NK-92 treated with Interleukin-12 subunit alpha and Interleukin-12 subunit beta, amount 100 ng/mL, for 24 hours (cell line): ENCODE measurements around the gene HNRNPU.

Experiments
- DNase-seq: peaks from one replicate; lab custom pipeline; 2025; lab: John Stamatoyannopoulos, UW

Gene HNRNPU

GRCh38 chr1:244862699-244863490 is 1.4 kb downstream of the HNRNPU start:
- peak; percentile 96 for DNase-seq

- no peak for DNase-seq
Observed at GRCh38 chr1:244862354-244862698, 2.0 kb downstream of the HNRNPU start.

DNA sequence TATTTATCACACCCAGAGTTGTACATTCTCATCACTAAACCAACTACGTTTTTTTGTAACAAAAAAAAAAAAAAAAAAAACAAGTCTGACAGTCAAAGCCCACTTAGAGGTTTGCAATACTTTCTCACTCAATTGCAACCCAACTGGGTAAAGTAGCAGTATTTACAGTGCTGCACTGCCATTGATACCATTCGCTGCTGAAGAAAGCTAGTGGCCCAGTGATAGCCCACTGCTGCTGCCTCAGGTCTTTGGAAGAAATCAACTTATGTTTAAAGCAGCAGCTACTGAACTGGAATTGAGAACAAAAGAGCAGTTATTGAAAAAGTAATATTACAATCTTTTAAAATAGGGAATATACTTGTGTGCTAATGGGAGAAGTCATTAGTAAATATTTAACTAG is 2.7 kb downstream of the HNRNPU start:
- DNase-seq: no peak

- no peak for DNase-seq
Observed at GRCh38 chr1:244860914-244861610, 3.3 kb downstream of the HNRNPU start.

GRCh38 chr1:244860078-244860477 is 4.3 kb downstream of the HNRNPU start:
- DNase-seq: no peak

GRCh38 chr1:244858357-244858756 is 6.0 kb downstream of the HNRNPU start:
- no peak for DNase-seq

- DNase-seq: no peak
Observed at GRCh38 chr1:244857761-244858160, 6.6 kb downstream of the HNRNPU start.

- no peak for DNase-seq
Observed at GRCh38 chr1:244854865-244855578, 9.3 kb downstream of the HNRNPU start.

GRCh38 chr1:244854166-244854565 is 10.2 kb downstream of the HNRNPU start:
- no peak for DNase-seq

- no peak for DNase-seq
Observed at GRCh38 chr1:244852694-244853093, 11.6 kb downstream of the HNRNPU start.

- no peak for DNase-seq
Observed at GRCh38 chr1:244851546-244852231, 12.7 kb downstream of the HNRNPU start.

DNA sequence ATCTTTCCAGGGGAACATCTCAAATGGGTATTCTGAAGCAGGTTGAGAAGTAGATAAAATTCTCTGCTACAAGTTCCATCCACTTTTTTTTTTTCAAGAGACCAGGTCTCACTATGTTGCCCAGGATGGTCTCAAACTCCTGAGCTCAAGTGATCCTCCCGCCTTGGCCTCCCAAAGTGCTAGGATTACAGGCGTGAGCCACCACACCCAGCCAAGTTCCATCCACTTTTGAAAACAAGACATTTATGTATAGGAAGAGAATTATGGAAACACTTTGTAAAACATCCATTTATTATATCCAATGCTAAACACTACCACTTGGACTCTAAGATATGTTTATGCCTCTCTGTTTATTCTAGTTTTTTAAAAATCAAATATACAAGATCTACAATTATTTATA is 13.4 kb downstream of the HNRNPU start:
- DNase-seq: no peak

DNA sequence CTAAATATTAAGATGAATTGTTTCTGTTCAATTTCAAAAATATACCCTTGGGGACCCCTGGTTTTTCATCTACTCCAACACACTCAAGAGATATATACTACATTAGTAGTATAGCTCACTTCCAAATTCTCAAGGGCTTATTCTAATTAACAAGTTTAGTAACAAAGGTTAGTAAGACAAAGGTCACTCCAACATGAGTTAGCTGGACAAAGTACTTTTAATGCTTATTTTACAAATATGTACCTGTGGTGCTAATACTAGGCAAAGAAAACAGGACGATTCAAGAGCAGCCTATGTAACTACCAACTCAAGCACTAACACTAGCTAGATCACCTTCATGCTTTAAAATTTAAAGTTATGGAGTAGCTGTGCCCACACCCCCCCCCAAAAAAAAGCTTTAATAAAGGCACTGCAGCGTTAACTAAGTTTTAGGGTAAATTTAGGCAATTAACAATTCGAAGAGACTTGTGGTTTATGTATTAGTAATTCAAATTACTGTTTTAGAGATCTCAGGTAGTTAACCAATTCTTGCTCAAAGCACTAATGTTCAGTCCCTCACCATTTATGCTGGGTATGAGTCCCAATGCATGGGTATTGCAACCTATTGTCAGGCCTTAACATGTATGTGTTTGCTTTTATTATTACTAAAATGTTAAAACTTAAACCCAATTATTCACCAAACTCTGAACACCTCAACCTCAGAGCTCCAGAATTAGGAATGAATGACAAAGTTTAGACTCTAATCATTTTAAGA is 14.1 kb downstream of the HNRNPU start:
- no peak for DNase-seq

GRCh38 chr1:244849189-244849866 is 15.0 kb downstream of the HNRNPU start:
- DNase-seq: no peak

DNA sequence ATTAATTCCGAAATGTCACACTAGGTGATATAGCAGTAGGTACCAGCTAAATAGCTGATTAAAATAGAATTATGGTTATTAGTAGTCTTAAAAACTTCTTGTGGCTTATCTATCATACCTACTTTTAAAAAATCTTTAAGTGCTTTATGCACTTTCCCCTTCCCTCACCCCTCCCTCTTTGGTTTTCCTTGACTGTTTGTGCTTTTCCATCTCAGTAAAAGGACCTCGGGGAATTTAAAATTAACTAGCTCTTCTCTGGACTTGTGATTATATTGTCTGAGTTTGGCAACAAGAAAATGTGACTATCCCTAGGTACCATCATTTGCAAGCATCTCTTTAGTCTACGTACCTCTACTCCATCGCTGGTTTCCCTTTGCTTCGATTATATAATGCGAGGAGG is 17.7 kb downstream of the HNRNPU start:
- no peak for DNase-seq

- no peak for DNase-seq
Observed at GRCh38 chr1:244844155-244845121, 19.9 kb downstream of the HNRNPU start.

DNA sequence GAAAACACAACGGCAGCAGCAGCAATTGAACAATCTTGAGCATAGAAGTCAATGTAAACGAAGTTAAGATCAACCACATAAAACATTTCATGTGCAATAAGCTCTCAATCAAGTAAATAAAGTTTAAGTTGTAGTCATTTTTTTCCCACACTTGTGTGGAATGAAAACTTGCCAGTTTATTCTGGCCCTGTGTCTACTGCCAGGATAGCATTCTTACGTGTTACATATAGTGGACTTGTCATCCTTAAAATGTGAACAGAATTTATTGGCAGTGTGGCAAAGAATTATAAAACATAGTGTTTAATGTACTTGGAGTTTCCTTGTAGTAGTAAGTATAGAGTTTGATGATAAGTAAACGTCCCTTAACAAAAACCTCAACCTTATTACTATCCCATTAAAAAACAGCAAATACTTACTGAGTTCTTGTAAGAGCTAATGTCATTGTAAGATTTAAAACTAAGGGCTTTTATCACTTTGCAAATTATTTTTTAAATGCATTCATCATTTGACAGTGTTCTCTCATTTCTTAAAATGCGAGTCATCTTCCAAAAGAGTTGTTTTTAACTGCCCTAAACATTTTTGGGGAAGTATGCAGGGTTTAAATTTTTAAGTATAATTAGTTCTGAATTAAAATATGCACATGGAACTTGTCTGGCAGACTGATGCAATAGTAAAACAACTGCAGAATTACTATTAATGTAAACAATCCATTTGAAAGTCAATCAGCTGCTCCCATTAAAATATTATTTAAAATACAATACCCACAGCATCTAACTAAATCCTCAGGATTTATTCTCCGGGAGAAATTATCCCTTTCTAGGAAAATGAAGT is 21.0 kb downstream of the HNRNPU start:
- DNase-seq: no peak

DNA sequence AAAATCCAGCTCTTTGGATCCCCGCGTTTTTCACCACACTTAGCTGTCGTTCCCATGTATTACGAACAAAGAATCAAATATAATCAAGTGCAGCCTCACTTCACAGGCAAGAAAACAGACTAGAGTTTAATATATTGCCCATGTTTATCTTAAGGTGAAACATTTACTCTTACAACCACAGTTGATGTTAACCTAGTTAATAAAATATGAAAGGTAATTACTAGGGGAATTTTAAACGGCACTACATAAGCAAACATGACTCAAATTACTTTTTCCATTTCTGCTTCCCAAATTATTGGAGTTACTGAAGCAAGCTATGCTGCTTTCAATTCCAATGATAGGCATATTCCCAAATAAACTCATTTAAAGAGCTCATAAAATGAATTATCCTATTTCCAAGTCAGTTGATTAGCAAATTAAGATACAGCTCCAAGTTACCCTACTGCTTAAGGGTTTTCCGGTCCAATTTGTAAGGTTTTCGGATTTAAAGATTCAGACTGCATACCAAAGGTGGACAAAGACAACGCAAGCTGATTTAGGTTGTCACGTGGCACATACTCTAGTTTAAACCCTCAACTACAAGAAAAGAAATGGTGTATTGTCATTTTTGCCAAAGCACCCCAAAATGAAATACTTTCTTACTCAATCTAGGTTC is 22.9 kb downstream of the HNRNPU start:
- no peak for DNase-seq
